Measurements from ENCODE around the gene DNAI1.

Gene DNAI1

DNA sequence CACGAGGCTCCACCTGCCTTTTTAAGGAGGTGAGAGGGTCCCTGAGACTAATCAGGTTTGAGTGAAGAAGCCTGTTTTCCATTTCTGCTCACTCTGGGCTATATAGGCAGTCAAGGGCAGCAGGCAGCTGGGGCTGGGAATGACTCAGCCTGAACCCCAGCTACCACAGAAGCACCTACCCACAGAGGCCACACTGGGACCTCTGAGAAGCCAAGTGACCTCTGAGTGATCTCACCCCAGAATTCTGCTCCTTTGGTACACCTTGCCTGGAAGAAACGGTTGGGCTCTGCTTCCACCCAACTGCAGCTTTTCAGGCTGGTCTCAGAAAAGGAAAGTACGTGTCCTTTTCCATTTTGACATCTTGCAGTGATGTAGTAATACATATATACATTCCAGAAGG is 7.1 kb upstream of the DNAI1 start:
- no peaks in the 10 kb centered on the region for H3K27me3 ChIP-seq (ENCODE audit: insufficient read depth, poor library complexity, severe bottlenecking)
- H3K27ac ChIP-seq (replicated peaks), result no peak overlapping the region
- TF ChIP-seq, protein P1, sequence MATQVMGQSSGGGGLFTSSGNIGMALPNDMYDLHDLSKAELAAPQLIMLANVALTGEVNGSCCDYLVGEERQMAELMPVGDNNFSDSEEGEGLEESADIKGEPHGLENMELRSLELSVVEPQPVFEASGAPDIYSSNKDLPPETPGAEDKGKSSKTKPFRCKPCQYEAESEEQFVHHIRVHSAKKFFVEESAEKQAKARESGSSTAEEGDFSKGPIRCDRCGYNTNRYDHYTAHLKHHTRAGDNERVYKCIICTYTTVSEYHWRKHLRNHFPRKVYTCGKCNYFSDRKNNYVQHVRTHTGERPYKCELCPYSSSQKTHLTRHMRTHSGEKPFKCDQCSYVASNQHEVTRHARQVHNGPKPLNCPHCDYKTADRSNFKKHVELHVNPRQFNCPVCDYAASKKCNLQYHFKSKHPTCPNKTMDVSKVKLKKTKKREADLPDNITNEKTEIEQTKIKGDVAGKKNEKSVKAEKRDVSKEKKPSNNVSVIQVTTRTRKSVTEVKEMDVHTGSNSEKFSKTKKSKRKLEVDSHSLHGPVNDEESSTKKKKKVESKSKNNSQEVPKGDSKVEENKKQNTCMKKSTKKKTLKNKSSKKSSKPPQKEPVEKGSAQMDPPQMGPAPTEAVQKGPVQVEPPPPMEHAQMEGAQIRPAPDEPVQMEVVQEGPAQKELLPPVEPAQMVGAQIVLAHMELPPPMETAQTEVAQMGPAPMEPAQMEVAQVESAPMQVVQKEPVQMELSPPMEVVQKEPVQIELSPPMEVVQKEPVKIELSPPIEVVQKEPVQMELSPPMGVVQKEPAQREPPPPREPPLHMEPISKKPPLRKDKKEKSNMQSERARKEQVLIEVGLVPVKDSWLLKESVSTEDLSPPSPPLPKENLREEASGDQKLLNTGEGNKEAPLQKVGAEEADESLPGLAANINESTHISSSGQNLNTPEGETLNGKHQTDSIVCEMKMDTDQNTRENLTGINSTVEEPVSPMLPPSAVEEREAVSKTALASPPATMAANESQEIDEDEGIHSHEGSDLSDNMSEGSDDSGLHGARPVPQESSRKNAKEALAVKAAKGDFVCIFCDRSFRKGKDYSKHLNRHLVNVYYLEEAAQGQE (IDR thresholded peaks at IDR 0.05; ENCODE audit: insufficient replicate concordance, low read depth), result no peak
- TF ChIP-seq GABPA (IDR thresholded peaks at IDR 0.05; ENCODE audit: low read depth), result no peak
- TF ChIP-seq, protein P2, sequence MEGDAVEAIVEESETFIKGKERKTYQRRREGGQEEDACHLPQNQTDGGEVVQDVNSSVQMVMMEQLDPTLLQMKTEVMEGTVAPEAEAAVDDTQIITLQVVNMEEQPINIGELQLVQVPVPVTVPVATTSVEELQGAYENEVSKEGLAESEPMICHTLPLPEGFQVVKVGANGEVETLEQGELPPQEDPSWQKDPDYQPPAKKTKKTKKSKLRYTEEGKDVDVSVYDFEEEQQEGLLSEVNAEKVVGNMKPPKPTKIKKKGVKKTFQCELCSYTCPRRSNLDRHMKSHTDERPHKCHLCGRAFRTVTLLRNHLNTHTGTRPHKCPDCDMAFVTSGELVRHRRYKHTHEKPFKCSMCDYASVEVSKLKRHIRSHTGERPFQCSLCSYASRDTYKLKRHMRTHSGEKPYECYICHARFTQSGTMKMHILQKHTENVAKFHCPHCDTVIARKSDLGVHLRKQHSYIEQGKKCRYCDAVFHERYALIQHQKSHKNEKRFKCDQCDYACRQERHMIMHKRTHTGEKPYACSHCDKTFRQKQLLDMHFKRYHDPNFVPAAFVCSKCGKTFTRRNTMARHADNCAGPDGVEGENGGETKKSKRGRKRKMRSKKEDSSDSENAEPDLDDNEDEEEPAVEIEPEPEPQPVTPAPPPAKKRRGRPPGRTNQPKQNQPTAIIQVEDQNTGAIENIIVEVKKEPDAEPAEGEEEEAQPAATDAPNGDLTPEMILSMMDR (IDR thresholded peaks at IDR 0.05; ENCODE audit: insufficient read depth, low read length), result no peak
- no peak for DNase-seq (ENCODE audit: low read depth in 1 of 2, low spot score in 1 of 2)
- H3K4me3 ChIP-seq (replicated peaks; ENCODE audit: insufficient read depth, low read length), result no peak overlapping the region

DNA sequence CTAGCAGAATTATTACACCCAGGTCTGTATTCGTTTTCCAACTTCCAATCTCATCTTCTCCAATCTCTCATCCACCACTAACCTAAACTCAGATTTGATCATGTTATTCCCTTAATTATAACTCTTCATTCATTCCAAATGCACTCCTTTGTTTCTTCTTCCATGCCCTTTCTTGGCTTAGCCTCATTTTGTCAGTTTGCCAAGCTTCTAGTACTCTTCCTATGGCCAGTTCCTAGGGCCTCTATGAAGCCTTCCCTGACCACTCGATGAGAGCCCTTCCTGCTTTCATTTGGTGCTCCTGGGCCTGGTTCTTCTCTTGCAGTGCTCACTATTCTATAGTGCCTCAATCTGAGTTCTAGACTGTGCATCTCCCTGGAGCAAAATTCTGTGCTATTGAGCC is 6.0 kb upstream of the DNAI1 start:
- Histone ChIP-seq H3K27me3 (ENCODE audit: insufficient read depth, poor library complexity, severe bottlenecking) (no peaks in the 10 kb centered on the region), H3K4me3 (replicated peaks; ENCODE audit: insufficient read depth, low read length) (no peak overlapping the region), H3K27ac (replicated peaks) (no peak overlapping the region)
- no peak for TF ChIP-seq GABPA (IDR thresholded peaks at IDR 0.05; ENCODE audit: low read depth)
- TF ChIP-seq, protein P1 (IDR thresholded peaks at IDR 0.05; ENCODE audit: insufficient replicate concordance, low read depth), result no peak
- TF ChIP-seq POLR2AphosphoS5 (IDR thresholded peaks at IDR 0.05; ENCODE audit: low read depth), result no peak
- TF ChIP-seq, protein P2 (IDR thresholded peaks at IDR 0.05; ENCODE audit: insufficient read depth, low read length), result no peak
- no peak for TF ChIP-seq SPI1 (IDR thresholded peaks at IDR 0.05; ENCODE audit: borderline replicate concordance, low read depth)
- DNase-seq (ENCODE audit: low read depth in 1 of 2, low spot score in 1 of 2), result no peak

DNA sequence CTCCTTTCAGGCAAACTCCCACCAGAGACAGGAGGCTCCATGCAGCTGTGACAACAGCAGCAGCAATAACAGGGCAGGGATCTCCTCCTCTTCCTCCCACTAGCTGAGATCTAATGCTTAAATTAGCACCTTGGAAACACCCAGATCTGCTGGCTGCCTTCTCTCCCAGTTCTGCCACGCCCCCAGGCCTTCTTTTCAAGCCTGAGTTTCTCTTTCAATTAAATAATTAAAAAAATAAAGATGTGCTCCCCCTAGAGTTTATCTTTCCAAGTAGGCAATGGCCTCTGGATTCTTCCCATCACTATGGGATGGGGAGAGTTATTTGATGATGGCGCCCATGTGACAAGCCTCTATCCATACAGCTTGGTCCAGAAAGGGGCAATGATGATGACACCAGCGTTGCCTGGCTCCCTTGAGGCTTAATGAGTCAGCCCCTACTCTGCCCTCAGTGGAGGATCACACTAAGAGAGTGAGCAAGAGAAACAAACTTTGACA is 4.0 kb upstream of the DNAI1 start:
- Histone ChIP-seq H3K4me3 (replicated peaks; ENCODE audit: insufficient read depth, low read length) (no peak overlapping the region), H3K27ac (replicated peaks) (no peak overlapping the region), H3K27me3 (ENCODE audit: insufficient read depth, poor library complexity, severe bottlenecking) (no peaks in the 10 kb centered on the region)
- TF ChIP-seq POLR2AphosphoS5 (IDR thresholded peaks at IDR 0.05; ENCODE audit: low read depth) (no peak), SPI1 (IDR thresholded peaks at IDR 0.05; ENCODE audit: borderline replicate concordance, low read depth) (no peak)
- TF ChIP-seq, protein P1 (IDR thresholded peaks at IDR 0.05; ENCODE audit: insufficient replicate concordance, low read depth), result no peak
- TF ChIP-seq, protein P2 (IDR thresholded peaks at IDR 0.05; ENCODE audit: insufficient read depth, low read length), result no peak
- no peak for DNase-seq (ENCODE audit: low read depth in 1 of 2, low spot score in 1 of 2)
